K562 (cell line): ENCODE data around the gene OLIG2.

Source experiments
- FOXP4 ChIP-seq: sonication (generic); formaldehyde crosslinking; IDR thresholded peaks from 2 replicates; pipeline ENCODE4 v1.8.0; 2022; ENCODE audit warnings: mild to moderate bottlenecking, missing genetic modification reagents, borderline replicate concordance
- JUNB ChIP-seq: fragments of 450-650 bp; formaldehyde crosslinking; conservative IDR thresholded peaks from 2 replicates; pipeline ENCODE4 v1.4.0; 2020; ENCODE audit warnings: mild to moderate bottlenecking
- KLF16 ChIP-seq: IDR thresholded peaks from 2 replicates; pipeline ENCODE4 v1.6.1; 2016; ENCODE audit warnings: antibody characterized with exemption
- TARDBP ChIP-seq: fragments of 450-650 bp; IDR thresholded peaks from 2 replicates; pipeline ENCODE4 v1.6.1; 2016
- ZKSCAN8 ChIP-seq: fragments of 200-800 bp; sonication (Bioruptor generic); IDR thresholded peaks from 2 replicates; pipeline ENCODE4 v1.6.1; 2016; ENCODE audit warnings: missing genetic modification characterization, missing compliant biosample characterization
- TF ChIP-seq, protein P1 (sequence below), 2 experiments: fragments of 450-650 bp in 1 of 2; sonication (generic) in 1 of 2; formaldehyde crosslinking in 1 of 2; IDR thresholded peaks; 2 replicates each; pipeline versions ENCODE4 v1.7.1 to v1.9.0; 2016 to 2022; ENCODE audit warnings: inconsistent platforms in 1 of 2, mild to moderate bottlenecking in 1 of 2, missing genetic modification reagents in 1 of 2
- TF ChIP-seq, protein P2 (sequence below): sonication (generic); formaldehyde crosslinking; IDR thresholded peaks from 2 replicates; pipeline ENCODE4 v1.8.1; 2023; ENCODE audit warnings: mild to moderate bottlenecking, missing genetic modification reagents
- TF ChIP-seq, protein P3 (sequence below): fragments of 450-650 bp; IDR thresholded peaks from 2 replicates; pipeline ENCODE4 v1.6.1; 2016; ENCODE audit warnings: missing biosample characterization, missing genetic modification characterization

DNA sequence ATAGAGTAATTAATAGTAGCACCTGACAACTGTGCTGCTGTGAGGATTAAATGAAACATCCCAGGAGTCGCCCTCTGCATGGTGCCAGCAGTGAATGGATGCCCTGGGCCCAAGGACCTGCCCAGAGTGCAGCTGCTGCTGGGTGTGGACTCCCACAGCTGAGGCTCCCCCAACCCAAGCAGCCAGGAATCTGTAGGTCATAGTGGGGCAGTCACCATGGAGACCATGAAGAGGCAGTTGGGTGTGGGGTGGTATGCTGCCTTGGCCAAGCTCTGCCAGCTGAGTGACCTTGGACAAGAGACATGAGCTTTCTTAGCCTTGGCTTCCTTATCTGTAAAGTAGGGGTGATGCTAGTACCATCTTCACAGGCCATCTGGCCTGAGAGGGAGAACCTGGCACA is 9.4 kb downstream of the OLIG2 start:
- no peak for TF ChIP-seq ZKSCAN8 (CRISPR knock-in tag)
- TF ChIP-seq, protein P1, sequence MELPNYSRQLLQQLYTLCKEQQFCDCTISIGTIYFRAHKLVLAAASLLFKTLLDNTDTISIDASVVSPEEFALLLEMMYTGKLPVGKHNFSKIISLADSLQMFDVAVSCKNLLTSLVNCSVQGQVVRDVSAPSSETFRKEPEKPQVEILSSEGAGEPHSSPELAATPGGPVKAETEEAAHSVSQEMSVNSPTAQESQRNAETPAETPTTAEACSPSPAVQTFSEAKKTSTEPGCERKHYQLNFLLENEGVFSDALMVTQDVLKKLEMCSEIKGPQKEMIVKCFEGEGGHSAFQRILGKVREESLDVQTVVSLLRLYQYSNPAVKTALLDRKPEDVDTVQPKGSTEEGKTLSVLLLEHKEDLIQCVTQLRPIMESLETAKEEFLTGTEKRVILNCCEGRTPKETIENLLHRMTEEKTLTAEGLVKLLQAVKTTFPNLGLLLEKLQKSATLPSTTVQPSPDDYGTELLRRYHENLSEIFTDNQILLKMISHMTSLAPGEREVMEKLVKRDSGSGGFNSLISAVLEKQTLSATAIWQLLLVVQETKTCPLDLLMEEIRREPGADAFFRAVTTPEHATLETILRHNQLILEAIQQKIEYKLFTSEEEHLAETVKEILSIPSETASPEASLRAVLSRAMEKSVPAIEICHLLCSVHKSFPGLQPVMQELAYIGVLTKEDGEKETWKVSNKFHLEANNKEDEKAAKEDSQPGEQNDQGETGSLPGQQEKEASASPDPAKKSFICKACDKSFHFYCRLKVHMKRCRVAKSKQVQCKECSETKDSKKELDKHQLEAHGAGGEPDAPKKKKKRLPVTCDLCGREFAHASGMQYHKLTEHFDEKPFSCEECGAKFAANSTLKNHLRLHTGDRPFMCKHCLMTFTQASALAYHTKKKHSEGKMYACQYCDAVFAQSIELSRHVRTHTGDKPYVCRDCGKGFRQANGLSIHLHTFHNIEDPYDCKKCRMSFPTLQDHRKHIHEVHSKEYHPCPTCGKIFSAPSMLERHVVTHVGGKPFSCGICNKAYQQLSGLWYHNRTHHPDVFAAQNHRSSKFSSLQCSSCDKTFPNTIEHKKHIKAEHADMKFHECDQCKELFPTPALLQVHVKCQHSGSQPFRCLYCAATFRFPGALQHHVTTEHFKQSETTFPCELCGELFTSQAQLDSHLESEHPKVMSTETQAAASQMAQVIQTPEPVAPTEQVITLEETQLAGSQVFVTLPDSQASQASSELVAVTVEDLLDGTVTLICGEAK (IDR thresholded peaks at IDR 0.05): no peak
- TF ChIP-seq, protein P1 (CRISPR knock-in tag; IDR thresholded peaks at IDR 0.05): no peak
- TF ChIP-seq, protein P2, sequence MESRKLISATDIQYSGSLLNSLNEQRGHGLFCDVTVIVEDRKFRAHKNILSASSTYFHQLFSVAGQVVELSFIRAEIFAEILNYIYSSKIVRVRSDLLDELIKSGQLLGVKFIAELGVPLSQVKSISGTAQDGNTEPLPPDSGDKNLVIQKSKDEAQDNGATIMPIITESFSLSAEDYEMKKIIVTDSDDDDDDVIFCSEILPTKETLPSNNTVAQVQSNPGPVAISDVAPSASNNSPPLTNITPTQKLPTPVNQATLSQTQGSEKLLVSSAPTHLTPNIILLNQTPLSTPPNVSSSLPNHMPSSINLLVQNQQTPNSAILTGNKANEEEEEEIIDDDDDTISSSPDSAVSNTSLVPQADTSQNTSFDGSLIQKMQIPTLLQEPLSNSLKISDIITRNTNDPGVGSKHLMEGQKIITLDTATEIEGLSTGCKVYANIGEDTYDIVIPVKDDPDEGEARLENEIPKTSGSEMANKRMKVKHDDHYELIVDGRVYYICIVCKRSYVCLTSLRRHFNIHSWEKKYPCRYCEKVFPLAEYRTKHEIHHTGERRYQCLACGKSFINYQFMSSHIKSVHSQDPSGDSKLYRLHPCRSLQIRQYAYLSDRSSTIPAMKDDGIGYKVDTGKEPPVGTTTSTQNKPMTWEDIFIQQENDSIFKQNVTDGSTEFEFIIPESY (CRISPR knock-in tag): no peak
- no peak for TF ChIP-seq JUNB (CRISPR knock-in tag)
- TF ChIP-seq, protein P3, sequence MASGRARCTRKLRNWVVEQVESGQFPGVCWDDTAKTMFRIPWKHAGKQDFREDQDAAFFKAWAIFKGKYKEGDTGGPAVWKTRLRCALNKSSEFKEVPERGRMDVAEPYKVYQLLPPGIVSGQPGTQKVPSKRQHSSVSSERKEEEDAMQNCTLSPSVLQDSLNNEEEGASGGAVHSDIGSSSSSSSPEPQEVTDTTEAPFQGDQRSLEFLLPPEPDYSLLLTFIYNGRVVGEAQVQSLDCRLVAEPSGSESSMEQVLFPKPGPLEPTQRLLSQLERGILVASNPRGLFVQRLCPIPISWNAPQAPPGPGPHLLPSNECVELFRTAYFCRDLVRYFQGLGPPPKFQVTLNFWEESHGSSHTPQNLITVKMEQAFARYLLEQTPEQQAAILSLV: no peak
- no peak for TF ChIP-seq KLF16
- TF ChIP-seq FOXP4 (CRISPR knock-in tag): no peak
- TF ChIP-seq TARDBP: no peak
